ENCODE results near the gene ASAP2. TPM values are rescaled to one million over a fixed set of nuclear protein-coding genes. Genes with fewer than 3 reads are reported as not detected.

Gene ASAP2
- total RNA-seq, 2 experiments from 2014 or later, result 0.16 TPM; not detected in 1

DNA sequence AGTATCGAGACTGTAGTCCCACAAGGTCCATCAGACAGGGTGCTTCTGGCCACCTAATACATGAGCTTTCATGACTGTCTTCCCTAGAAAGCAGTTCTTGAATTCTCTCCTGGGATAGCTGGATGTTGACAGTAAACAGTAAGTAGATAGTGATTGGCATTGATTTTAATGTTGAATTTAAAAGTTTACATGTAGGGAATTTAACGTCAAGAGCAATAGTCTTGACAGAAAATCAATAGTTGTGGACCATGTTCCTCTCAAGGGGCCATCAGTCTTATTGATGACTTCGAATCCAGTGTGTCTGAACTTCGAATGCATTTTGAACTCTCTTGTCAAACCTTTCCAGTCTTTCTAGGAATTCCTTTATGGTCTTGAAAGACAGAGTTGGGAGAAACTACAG, 152.9 kb downstream of the ASAP2 start:
- Histone ChIP-seq H3K27ac (ENCODE audit: low read depth in 1 of 2, low read length in 2 of 2) (no peak overlapping the region), H3K4me3 (ENCODE audit: low read length) (no peak overlapping the region), H3K36me3 (ENCODE audit: insufficient read depth, low read length) (no peaks in the 10 kb centered on the region), H3K27me3 (ENCODE audit: control insufficient read depth in 1 of 2, insufficient read depth in 2 of 2, low read length in 2 of 2) (peaks cover 0 to 4% of the 10 kb centered on the region in 2 experiments), H3K9me3 (ENCODE audit: control insufficient read depth in 1 of 2, insufficient read depth in 1 of 2, low read length in 2 of 2) (no peaks in the 10 kb centered on the region), H3K4me1 (ENCODE audit: insufficient read depth, low read length) (no peaks in the 10 kb centered on the region)
- no peak for DNase-seq
- no peak overlapping the region for H3K27ac Mint-ChIP-seq
- ChIA-PET CTCF (no interaction called here), POLR2A (no interaction called here)
- H3K27me3 Mint-ChIP-seq, result peaks cover 41% of the 10 kb centered on the region
- H3K9me3 Mint-ChIP-seq, result no peaks in the 10 kb centered on the region
- H3K4me3 Mint-ChIP-seq, result no peak overlapping the region
- H3K4me1 Mint-ChIP-seq (ENCODE audit: low read depth), result no peaks in the 10 kb centered on the region
- intact Hi-C loops (cut with DNase I, micrococcal nuclease), result no loop called here
- ATAC-seq (ENCODE audit: poor library complexity), result no peak
- H3K36me3 Mint-ChIP-seq (ENCODE audit: low read depth), result no peaks in the 10 kb centered on the region
- TF ChIP-seq CTCF (IDR thresholded peaks at IDR 0.05), result no peak

- no peak overlapping the region for H3K27ac Mint-ChIP-seq
- H3K9me3 ChIP-seq (ENCODE audit: control insufficient read depth in 1 of 2, insufficient read depth in 1 of 2, low read length in 2 of 2), result no peaks in the 10 kb centered on the region
- CTCF ChIA-PET, result no interaction called here
- no peak overlapping the region for H3K4me3 Mint-ChIP-seq
- no peak for TF ChIP-seq CTCF (IDR thresholded peaks at IDR 0.05)
- DNase-seq (no peak), ATAC-seq (ENCODE audit: poor library complexity) (no peak)
- H3K27ac ChIP-seq (ENCODE audit: low read depth in 1 of 2, low read length in 2 of 2), result no peak overlapping the region
- POLR2A ChIA-PET, result no interaction called here
- no peak overlapping the region for H3K4me3 ChIP-seq (ENCODE audit: low read length)
- H3K9me3 Mint-ChIP-seq, result no peaks in the 10 kb centered on the region
- no peaks in the 10 kb centered on the region for H3K4me1 Mint-ChIP-seq (ENCODE audit: low read depth)
- peaks cover 0 to 7% of the 10 kb centered on the region in 2 experiments for H3K27me3 ChIP-seq (ENCODE audit: control insufficient read depth in 1 of 2, insufficient read depth in 2 of 2, low read length in 2 of 2)
- peaks cover 37% of the 10 kb centered on the region for H3K27me3 Mint-ChIP-seq
- intact Hi-C loops (cut with DNase I, micrococcal nuclease), result no loop called here
- no peaks in the 10 kb centered on the region for H3K4me1 ChIP-seq (ENCODE audit: insufficient read depth, low read length)
- H3K36me3 Mint-ChIP-seq (ENCODE audit: low read depth), result no peaks in the 10 kb centered on the region
- no peaks in the 10 kb centered on the region for H3K36me3 ChIP-seq (ENCODE audit: insufficient read depth, low read length)
These were observed 153.5 kb downstream of the ASAP2 start for GRCh38 chr2:9360110-9360509.

- no peak overlapping the region for H3K4me3 ChIP-seq (ENCODE audit: low read length)
- no peak for ATAC-seq (ENCODE audit: poor library complexity)
- H3K4me1 ChIP-seq (ENCODE audit: insufficient read depth, low read length), result no peaks in the 10 kb centered on the region
- CTCF ChIA-PET, result no interaction called here
- DNase-seq, result no peak
- Mint-ChIP-seq H3K4me1 (ENCODE audit: low read depth) (no peaks in the 10 kb centered on the region), H3K27ac (no peak overlapping the region), H3K9me3 (no peaks in the 10 kb centered on the region), H3K4me3 (no peak overlapping the region), H3K27me3 (peaks cover 34% of the 10 kb centered on the region), H3K36me3 (ENCODE audit: low read depth) (no peaks in the 10 kb centered on the region)
- H3K9me3 ChIP-seq (ENCODE audit: control insufficient read depth in 1 of 2, insufficient read depth in 1 of 2, low read length in 2 of 2), result no peaks in the 10 kb centered on the region
- peaks cover 0 to 8% of the 10 kb centered on the region in 2 experiments for H3K27me3 ChIP-seq (ENCODE audit: control insufficient read depth in 1 of 2, insufficient read depth in 2 of 2, low read length in 2 of 2)
- POLR2A ChIA-PET, result interaction anchor here (0.6 kb wide), 1 partner anchor 12 kb away, joined by 3 read pairs; no protein-coding TSS in a partner anchor
- H3K36me3 ChIP-seq (ENCODE audit: insufficient read depth, low read length), result no peaks in the 10 kb centered on the region
- no peak overlapping the region for H3K27ac ChIP-seq (ENCODE audit: low read depth in 1 of 2, low read length in 2 of 2)
- intact Hi-C loops (cut with DNase I, micrococcal nuclease), result no loop called here
- no peak for TF ChIP-seq CTCF (IDR thresholded peaks at IDR 0.05)
These were observed 154.1 kb downstream of the ASAP2 start for GRCh38 chr2:9360701-9361100.
